ENCODE data around the gene TOR4A.

- TF ChIP-seq, protein P1, sequence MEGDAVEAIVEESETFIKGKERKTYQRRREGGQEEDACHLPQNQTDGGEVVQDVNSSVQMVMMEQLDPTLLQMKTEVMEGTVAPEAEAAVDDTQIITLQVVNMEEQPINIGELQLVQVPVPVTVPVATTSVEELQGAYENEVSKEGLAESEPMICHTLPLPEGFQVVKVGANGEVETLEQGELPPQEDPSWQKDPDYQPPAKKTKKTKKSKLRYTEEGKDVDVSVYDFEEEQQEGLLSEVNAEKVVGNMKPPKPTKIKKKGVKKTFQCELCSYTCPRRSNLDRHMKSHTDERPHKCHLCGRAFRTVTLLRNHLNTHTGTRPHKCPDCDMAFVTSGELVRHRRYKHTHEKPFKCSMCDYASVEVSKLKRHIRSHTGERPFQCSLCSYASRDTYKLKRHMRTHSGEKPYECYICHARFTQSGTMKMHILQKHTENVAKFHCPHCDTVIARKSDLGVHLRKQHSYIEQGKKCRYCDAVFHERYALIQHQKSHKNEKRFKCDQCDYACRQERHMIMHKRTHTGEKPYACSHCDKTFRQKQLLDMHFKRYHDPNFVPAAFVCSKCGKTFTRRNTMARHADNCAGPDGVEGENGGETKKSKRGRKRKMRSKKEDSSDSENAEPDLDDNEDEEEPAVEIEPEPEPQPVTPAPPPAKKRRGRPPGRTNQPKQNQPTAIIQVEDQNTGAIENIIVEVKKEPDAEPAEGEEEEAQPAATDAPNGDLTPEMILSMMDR (IDR thresholded peaks at IDR 0.05) = no peak
- TF ChIP-seq POLR2A (IDR thresholded peaks at IDR 0.05) = no peak
Measured at GRCh38 chr9:137306066-137306849, 28.7 kb downstream of the TOR4A start.
